Measurements from ENCODE around the gene STAT5A.
"Not testable (repeated sequence)": the region's sequence is repeated elsewhere in the genome, so short reads cannot be mapped to it uniquely, and the experiment has no call there.

STAT5A gene

DNA sequence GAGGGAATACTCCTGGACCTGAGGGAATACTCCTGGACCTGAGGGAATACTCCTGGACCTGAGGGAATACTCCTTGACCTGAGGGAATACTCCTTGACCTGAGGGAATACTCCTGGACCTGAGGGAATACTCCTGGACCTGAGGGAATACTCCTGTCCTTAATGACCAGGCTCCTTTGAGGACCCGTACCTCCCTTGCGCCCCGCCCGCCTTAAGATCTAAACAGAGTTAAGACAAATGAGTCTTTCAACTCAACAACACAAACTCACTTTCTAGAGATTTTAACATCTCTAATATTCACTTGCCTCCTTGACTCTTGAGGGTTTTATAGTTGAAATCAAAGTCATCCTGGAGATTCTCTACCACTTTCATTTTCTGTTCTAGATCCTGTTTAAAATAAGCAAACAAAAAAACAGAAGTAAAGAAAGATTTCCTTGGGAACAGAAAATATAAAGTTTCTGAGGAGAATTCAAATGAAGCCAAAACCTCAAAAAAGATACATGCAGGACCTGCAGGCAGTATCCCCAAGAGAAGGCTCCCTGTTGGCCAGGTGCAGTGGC lies 50.2 kb downstream of the STAT5A start:
- DNase-seq: no peak

DNA sequence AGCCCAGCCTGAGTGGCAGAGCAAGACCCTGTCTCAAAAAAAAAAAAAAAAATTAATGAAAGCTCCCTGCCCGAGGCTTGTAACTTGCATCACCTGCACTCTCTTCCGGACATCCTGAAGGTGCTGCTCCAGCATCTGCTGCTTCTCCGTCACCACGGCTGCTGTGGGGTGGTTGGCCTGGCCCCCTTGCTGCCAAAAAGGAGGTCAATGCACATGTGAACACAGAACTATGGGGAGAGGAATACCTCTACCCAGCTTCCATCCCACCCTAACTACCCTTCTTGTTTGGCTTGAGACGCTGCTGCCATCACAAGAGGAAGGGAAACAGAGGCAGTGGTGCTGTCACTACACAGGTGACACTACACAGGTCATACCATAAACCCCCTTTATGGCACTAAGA lies 50.9 kb downstream of the STAT5A start:
- DNase-seq: no peak

GRCh38 chr17:42340691-42341127 lies 52.4 kb downstream of the STAT5A start:
- DNase-seq: no peak

DNA sequence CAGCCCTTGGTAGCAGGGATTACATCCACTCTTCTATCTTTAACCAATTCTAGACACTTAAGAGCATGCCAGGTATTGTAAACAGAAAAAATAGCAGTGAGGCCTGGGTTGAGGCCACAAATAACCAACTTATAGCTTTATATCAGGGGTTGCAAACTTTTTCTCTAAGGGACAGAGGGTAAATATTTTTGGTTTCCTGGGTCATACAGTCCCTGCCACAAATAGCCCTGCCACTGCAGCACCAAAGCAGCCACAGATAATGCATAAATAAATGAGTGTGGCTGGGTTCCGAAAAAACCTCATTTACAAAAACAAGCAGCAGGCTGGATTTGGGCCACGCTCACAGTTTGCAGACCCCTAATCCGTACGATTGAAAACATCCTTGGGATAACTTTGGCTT lies 53.3 kb downstream of the STAT5A start:
- DNase-seq: no peak

DNA sequence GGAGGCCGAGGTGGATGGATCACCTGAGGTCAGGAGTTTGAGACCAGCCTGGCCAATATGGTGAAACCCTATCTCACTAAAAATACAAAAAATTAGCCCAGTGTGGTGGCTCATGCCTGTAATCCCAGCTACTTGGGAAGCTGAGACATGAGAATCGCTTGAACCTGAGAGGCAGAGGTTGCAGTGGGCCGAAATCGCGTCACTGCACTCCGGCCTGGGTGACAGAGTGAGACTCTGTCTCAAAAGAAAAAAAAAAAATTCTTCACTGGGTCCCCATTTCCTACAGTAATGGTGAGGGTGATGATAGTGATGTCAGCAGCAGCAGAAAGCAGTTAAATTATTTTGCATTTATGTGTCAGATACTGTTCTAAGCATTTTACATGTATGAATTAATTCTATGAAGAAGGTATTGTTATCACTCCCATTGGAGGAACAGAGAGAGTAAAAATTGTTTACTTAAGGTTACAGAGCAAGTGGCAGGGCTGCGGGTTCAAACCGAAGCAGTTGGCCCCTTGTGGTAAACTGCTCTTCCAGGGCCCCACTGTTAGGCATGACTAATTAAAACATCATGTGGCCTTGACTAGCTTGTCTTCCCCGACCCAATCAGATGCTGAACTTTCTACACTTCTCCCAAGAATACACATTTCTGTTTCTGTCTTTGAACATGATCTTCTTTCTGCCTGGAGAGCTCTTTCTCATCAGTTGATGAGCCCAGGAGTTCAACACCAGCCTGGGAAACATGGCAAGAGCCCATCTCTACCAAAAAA lies 54.1 kb downstream of the STAT5A start:
- DNase-seq: peak in 1 of 2 donors; percentile 51

DNA sequence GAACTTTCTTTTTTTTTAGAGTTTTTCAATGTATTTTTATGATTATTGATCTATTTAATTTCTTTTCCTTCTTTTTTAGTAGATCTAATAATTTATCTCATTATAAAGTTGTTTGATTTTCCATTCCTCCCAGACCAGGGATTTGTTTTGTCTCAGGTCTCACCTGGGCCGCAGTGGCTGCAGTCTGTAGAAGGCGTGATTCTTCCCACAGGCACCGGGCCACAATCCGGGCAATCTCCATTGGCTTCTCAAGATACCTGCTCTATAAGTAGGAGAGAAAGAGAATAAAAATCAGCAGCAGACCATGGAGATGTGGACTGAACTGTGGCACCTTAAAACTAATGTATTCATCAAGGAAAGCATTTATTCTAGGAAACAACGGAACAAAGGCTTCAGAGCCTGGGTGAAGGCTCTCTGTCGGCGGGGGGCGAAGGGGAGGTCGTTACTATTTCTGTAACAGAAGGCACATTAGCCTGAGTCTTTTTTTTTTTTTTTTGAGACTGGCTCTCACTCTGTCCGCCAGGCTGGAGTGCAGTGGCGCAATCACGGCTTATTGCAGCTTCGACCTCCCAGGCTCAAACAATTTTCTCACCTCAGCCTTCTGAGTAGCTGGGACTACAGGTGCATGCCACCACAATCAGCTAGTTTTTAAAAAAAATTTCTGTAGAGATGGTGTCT lies 57.2 kb downstream of the STAT5A start:
- no peak for DNase-seq

DNA sequence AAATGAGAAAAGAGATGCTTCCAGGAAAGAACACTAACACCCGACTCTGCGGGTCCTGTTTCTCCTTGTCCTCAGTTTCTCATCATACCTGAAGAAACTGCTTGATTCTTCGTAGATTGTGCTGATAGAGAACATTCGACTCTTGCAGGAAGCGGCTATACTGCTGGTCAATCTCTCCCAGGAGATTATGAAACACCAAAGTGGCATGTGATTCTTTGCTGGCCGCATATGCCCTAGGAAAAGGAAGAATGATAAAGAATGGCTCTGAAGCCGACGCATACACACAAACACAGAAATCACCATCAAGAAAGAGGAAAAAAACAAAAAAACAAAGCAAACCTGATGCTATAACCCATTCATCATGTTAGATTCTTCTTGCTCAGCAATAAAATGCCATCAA lies 58.2 kb downstream of the STAT5A start:
- DNase-seq: peak; percentile 46 to 51

DNA sequence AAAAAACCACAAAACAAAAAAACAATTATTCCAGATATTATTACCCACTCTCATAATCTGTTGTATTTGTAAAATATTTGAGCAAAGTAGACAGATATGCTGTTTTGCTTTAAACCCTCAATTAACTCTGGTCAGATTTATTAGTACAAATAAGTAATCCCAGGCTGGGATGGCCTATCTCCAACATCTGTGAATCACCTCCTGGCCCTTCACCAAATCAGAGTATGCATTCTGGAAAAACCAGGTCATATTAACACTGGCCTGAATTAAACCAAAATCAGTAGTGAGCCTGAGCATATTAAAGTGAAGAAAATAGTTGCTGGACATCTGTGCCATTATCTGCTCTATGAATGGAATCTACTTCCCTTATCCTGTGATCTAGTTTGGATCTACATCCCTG lies 58.9 kb downstream of the STAT5A start:
- DNase-seq: no peak

GRCh38 chr17:42347606-42348005 lies 59.3 kb downstream of the STAT5A start:
- DNase-seq: no peak

DNA sequence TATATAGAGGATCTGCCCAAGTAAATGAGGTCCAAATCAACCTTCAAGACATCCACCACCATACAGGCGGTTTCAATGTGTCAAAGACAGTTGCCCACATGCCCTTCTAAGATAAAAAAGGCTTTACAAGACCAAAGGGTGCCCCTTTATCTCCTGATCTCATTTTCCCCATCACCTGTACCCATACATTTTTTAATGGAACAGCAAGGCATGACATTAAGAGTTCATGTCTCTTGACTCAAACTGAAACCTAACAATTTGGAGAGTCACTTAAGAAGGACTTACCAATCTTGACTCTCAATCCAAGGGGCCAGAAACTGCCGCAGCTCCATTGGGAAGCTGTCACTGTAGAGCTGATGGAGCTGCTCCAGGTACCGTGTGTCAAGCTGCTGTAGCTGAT lies 59.8 kb downstream of the STAT5A start:
- DNase-seq: no peak

DNA sequence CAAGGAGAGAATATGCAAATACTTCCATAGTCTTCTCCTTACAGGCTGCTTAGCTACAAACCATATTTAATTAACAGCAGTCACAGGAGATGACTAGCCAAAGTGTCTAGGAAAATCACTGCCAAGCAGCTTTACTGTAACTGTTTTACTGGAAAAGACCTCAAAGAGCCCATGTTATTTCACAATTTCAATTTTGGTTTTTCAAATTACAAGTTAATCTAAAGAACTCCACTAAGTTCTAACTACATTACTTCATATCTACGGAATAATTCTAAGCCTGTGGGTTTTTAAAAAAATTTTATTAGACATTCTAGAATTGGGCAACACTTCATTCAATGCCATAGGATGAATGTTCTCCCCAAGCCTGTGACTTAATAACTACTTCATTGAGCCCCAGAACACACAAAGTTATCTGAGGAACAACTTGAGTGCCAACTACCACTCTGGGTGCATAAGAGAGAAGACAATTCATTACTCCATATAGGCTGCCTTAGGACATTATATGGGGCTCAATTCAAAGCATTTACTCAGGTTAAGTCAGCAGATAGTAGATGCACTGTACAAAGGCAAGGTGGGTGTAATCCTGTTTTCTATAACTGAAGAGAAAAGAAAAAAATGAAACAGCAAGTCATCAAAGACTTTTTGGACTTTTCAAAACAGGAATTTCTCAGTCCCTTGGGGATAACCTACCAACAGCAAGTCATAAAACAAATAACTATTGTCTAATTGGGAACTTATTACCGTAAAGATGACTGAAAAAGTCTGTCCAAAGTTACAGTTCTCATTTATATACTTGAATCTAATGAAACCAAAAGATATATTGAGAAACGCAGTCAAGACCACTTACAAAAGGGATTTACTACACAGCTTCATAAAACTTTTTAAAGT lies 66.9 kb downstream of the STAT5A start:
- DNase-seq: peak in 1 of 2 donors; percentile 42

GRCh38 chr17:42358434-42358833 lies 70.1 kb downstream of the STAT5A start:
- DNase-seq: peak in 1 of 2 donors; percentile 19

- no peak for DNase-seq
Observed at GRCh38 chr17:42359133-42359532, 70.8 kb downstream of the STAT5A start.

DNA sequence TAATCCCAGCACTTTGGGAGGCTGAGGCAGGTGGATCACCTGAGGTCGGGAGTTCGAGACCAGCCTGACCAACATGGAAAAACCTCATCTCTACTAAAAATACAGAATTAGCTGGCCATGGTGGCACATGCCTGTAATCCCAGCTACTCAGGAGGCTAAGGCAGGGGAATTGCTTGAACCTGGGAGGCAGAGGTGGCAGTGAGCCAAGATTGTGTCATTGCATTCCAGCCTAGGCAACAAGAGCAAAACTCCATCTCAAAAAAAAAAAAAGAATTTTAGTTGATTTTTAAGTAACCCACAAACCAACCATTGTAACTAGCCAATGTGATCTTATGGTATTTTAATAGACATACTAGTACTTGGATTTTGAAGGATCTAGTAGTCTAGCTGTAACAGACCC lies 72.1 kb downstream of the STAT5A start:
- not testable (repeated sequence) for DNase-seq
